GM23338 (cell line): ENCODE measurements around the gene GCC1. TPM values are rescaled to one million over a fixed set of nuclear protein-coding genes. Genes with fewer than 3 reads are reported as not detected.

Experiments
- ATAC-seq: fragments of 200-7000 bp; cut with Tn5 transposase; 3 replicates; pipeline ENCODE4 v1.9.1; 2020
- DNase-seq: peaks from one replicate; pipeline ENCODE4 v3.0.0-alpha.2; 2015; ENCODE audit warnings: low spot score
- H2AFZ ChIP-seq: fragments of 200-600 bp; sonication (generic); 2 replicates; pipeline ENCODE4 v1.8.0; 2016; ENCODE audit warnings: antibody characterized with exemption, mild to moderate bottlenecking, moderate library complexity
- H3F3A ChIP-seq: fragments of 200-600 bp; sonication (generic); replicated peaks from 2 replicates; pipeline ENCODE4 v1.8.0; 2017; ENCODE audit warnings: antibody characterized with exemption, mixed run types, low read depth
- H3K27ac ChIP-seq: fragments of 200-600 bp; sonication (generic); 2 replicates; pipeline ENCODE4 v1.6.1; 2016; ENCODE audit warnings: low read depth
- H3K27me3 ChIP-seq: fragments of 200-600 bp; sonication (generic); 2 replicates; pipeline ENCODE4 v1.8.0; 2016; ENCODE audit warnings: mild to moderate bottlenecking, mixed run types, moderate library complexity; ENCODE audit not compliant: insufficient read depth
- H3K36me3 ChIP-seq: fragments of 200-600 bp; sonication (generic); 2 replicates; pipeline ENCODE4 v1.8.0; 2016; ENCODE audit warnings: mild to moderate bottlenecking; ENCODE audit not compliant: insufficient read depth
- H3K4me1 ChIP-seq: fragments of 200-600 bp; sonication (generic); 2 replicates; pipeline ENCODE4 v1.8.0; 2016; ENCODE audit warnings: mild to moderate bottlenecking, moderate library complexity; ENCODE audit not compliant: insufficient read depth
- H3K4me2 ChIP-seq: fragments of 200-600 bp; sonication (generic); 2 replicates; pipeline ENCODE4 v1.7.1; 2017; ENCODE audit warnings: mixed run types
- H3K4me3 ChIP-seq: fragments of 200-600 bp; sonication (generic); 2 replicates; pipeline ENCODE4 v1.6.1; 2016; ENCODE audit warnings: mixed run types
- H3K79me2 ChIP-seq: fragments of 200-600 bp; sonication (generic); replicated peaks from 2 replicates; pipeline ENCODE4 v1.8.0; 2017; ENCODE audit warnings: mild to moderate bottlenecking; ENCODE audit not compliant: insufficient read depth
- H3K9me2 ChIP-seq: fragments of 200-600 bp; sonication (generic); 2 replicates; pipeline ENCODE4 v1.8.0; 2017; ENCODE audit not compliant: insufficient read depth
- H4K20me1 ChIP-seq: fragments of 200-600 bp; sonication (generic); replicated peaks from 2 replicates; pipeline ENCODE4 v1.8.0; 2017; ENCODE audit warnings: mild to moderate bottlenecking; ENCODE audit not compliant: insufficient read depth
- H3K27ac Mint-ChIP-seq: 2 replicates; pipeline ENCODE4 v1.8.0; 2020; ENCODE audit warnings: inconsistent platforms, mild to moderate bottlenecking, moderate library complexity, mixed read lengths
- H3K27me3 Mint-ChIP-seq: 3 replicates; pipeline ENCODE4 v1.8.0; 2022; ENCODE audit warnings: low read depth, mild to moderate bottlenecking, moderate library complexity, mixed read lengths, inconsistent platforms; ENCODE audit not compliant: insufficient read depth, poor library complexity
- H3K36me3 Mint-ChIP-seq: 3 replicates; pipeline ENCODE4 v1.8.0; 2021; ENCODE audit warnings: low read depth, mild to moderate bottlenecking, inconsistent platforms, moderate library complexity, mixed read lengths
- H3K4me1 Mint-ChIP-seq: 3 replicates; pipeline ENCODE4 v1.8.0; 2020; ENCODE audit warnings: mild to moderate bottlenecking, inconsistent platforms, mixed read lengths
- H3K4me3 Mint-ChIP-seq: 3 replicates; pipeline ENCODE4 v1.8.0; 2021; ENCODE audit warnings: moderate library complexity, mild to moderate bottlenecking, inconsistent platforms, mixed read lengths
- H3K9me3 Mint-ChIP-seq: 3 replicates; pipeline ENCODE4 v1.8.0; 2020; ENCODE audit warnings: moderate library complexity, mild to moderate bottlenecking, inconsistent platforms, mixed read lengths
- CREB1 ChIP-seq: fragments of 250-450 bp; sonication (Bioruptor Pico); IDR thresholded peaks from 2 replicates; pipeline ENCODE4 v1.5.0; 2020; ENCODE audit warnings: low read depth, mild to moderate bottlenecking, moderate library complexity
- EZH2 ChIP-seq: fragments of 200-600 bp; sonication (generic); IDR thresholded peaks from one replicate; pipeline ENCODE4 v1.8.0; 2017; ENCODE audit warnings: antibody characterized with exemption, mild to moderate bottlenecking, low read depth; ENCODE audit not compliant: unreplicated experiment
- EZH2phosphoT487 ChIP-seq: fragments of 200-600 bp; sonication (generic); IDR thresholded peaks from one replicate; pipeline ENCODE4 v1.8.1; 2018; ENCODE audit warnings: antibody characterized with exemption; ENCODE audit not compliant: unreplicated experiment
- JUNB ChIP-seq: IDR thresholded peaks from one replicate; pipeline ENCODE4 v1.6.1; 2016; ENCODE audit warnings: antibody characterized with exemption; ENCODE audit not compliant: unreplicated experiment
- NANOG ChIP-seq: IDR thresholded peaks from 2 replicates; pipeline ENCODE4 v1.6.1; 2016; ENCODE audit warnings: antibody characterized with exemption, borderline replicate concordance
- POLR2AphosphoS5 ChIP-seq: IDR thresholded peaks from 2 replicates; pipeline ENCODE4 v1.6.1; 2016; ENCODE audit warnings: antibody characterized with exemption, low read depth
- STAT1 ChIP-seq: IDR thresholded peaks from one replicate; pipeline ENCODE4 v1.6.1; 2016; ENCODE audit warnings: antibody characterized with exemption; ENCODE audit not compliant: unreplicated experiment
- ZNF114 ChIP-seq: fragments of 250-450 bp; sonication (Bioruptor Pico); IDR thresholded peaks from 2 replicates; pipeline ENCODE4 v1.5.0; 2020; ENCODE audit warnings: mild to moderate bottlenecking, moderate library complexity
- ZNF331 ChIP-seq: fragments of 250-450 bp; sonication (Bioruptor Pico); IDR thresholded peaks from 2 replicates; pipeline ENCODE4 v1.5.0; 2020; ENCODE audit warnings: low read depth, mild to moderate bottlenecking, moderate library complexity
- polyA plus RNA-seq: library from polyadenylated mRNA; unstranded; fragments of >200 nt; fragmentation: Nextera tagmentation; extraction: Ambion mirVana; gene quantifications from 2 replicates; pipeline ENCODE4 v1.2.1, GENCODE V29; 2016
- total RNA-seq: library from RNA; depleted of rRNA; stranded (reverse); fragments of >200 nt; shearing (Covaris generic); gene quantifications from 2 replicates; pipeline ENCODE4 v1.2.3, GENCODE V29; 2014
- TF ChIP-seq, protein P1 (sequence below): IDR thresholded peaks from 2 replicates; pipeline ENCODE4 v1.6.1; 2016; ENCODE audit warnings: antibody characterized with exemption
- TF ChIP-seq, protein P2 (sequence below): fragments of 250-450 bp; sonication (Bioruptor Pico); IDR thresholded peaks from 2 replicates; pipeline ENCODE4 v1.5.0; 2020; ENCODE audit warnings: mild to moderate bottlenecking, moderate library complexity
- TF ChIP-seq, protein P3 (sequence below), 2 experiments: fragments of 200-600 bp in 1 of 2; sonication (generic) in 1 of 2; conservative IDR thresholded peaks; 2 replicates each; pipeline versions ENCODE4 v1.5.1 to v1.6.1; 2016 to 2017; ENCODE audit warnings: antibody characterized with exemption in 2 of 2, low read depth in 2 of 2, mild to moderate bottlenecking in 2 of 2, moderate library complexity in 1 of 2
- TF ChIP-seq, protein P4 (sequence below): IDR thresholded peaks from one replicate; pipeline ENCODE4 v1.6.1; 2018; ENCODE audit warnings: antibody characterized with exemption; ENCODE audit not compliant: unreplicated experiment

GCC1 gene
- total and polyA plus RNA-seq, 2 experiments from 2014 or later = 3.2 to 17.6 TPM

DNA sequence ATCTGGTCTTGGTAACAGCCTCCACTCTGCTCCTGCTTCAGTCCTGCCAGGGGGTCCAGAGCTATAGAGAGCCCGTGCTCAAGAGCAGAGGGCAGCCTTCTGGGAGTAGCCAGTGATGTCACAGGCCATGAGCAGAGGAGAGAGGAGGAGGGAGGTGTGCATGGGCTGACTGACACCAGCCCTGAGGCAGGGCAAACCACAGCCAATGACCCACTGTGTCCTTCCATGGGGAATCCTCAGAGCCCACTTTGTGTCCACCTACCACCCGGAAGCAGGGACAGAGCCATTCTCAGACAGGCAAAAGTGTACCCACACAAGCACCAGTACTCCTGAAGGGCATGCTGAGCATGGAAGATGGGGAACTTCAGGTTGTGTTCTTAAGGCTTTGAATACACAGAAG is 32.6 kb upstream of the GCC1 start, which contains the start of gene PAX4:
TSS of gene PAX4 (minus strand) at position 101 of the 400 bp plus-strand sequence. CDS start 2,214 bp downstream, outside the sequence.
- no peak within 1 kb of the TSS for H3K27ac Mint-ChIP-seq
- ATAC-seq (no peak), DNase-seq (no peak)
- no peak within 1 kb of the TSS for H3K4me2 ChIP-seq
- no peaks in the 10 kb centered on the region for H4K20me1 ChIP-seq
- no peak for TF ChIP-seq EZH2phosphoT487
- no peak for TF ChIP-seq STAT1
- TF ChIP-seq, protein P1, sequence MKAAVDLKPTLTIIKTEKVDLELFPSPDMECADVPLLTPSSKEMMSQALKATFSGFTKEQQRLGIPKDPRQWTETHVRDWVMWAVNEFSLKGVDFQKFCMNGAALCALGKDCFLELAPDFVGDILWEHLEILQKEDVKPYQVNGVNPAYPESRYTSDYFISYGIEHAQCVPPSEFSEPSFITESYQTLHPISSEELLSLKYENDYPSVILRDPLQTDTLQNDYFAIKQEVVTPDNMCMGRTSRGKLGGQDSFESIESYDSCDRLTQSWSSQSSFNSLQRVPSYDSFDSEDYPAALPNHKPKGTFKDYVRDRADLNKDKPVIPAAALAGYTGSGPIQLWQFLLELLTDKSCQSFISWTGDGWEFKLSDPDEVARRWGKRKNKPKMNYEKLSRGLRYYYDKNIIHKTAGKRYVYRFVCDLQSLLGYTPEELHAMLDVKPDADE = no peak
- no peak for TF ChIP-seq CREB1 (CRISPR knock-in tag)
- TF ChIP-seq, protein P2, sequence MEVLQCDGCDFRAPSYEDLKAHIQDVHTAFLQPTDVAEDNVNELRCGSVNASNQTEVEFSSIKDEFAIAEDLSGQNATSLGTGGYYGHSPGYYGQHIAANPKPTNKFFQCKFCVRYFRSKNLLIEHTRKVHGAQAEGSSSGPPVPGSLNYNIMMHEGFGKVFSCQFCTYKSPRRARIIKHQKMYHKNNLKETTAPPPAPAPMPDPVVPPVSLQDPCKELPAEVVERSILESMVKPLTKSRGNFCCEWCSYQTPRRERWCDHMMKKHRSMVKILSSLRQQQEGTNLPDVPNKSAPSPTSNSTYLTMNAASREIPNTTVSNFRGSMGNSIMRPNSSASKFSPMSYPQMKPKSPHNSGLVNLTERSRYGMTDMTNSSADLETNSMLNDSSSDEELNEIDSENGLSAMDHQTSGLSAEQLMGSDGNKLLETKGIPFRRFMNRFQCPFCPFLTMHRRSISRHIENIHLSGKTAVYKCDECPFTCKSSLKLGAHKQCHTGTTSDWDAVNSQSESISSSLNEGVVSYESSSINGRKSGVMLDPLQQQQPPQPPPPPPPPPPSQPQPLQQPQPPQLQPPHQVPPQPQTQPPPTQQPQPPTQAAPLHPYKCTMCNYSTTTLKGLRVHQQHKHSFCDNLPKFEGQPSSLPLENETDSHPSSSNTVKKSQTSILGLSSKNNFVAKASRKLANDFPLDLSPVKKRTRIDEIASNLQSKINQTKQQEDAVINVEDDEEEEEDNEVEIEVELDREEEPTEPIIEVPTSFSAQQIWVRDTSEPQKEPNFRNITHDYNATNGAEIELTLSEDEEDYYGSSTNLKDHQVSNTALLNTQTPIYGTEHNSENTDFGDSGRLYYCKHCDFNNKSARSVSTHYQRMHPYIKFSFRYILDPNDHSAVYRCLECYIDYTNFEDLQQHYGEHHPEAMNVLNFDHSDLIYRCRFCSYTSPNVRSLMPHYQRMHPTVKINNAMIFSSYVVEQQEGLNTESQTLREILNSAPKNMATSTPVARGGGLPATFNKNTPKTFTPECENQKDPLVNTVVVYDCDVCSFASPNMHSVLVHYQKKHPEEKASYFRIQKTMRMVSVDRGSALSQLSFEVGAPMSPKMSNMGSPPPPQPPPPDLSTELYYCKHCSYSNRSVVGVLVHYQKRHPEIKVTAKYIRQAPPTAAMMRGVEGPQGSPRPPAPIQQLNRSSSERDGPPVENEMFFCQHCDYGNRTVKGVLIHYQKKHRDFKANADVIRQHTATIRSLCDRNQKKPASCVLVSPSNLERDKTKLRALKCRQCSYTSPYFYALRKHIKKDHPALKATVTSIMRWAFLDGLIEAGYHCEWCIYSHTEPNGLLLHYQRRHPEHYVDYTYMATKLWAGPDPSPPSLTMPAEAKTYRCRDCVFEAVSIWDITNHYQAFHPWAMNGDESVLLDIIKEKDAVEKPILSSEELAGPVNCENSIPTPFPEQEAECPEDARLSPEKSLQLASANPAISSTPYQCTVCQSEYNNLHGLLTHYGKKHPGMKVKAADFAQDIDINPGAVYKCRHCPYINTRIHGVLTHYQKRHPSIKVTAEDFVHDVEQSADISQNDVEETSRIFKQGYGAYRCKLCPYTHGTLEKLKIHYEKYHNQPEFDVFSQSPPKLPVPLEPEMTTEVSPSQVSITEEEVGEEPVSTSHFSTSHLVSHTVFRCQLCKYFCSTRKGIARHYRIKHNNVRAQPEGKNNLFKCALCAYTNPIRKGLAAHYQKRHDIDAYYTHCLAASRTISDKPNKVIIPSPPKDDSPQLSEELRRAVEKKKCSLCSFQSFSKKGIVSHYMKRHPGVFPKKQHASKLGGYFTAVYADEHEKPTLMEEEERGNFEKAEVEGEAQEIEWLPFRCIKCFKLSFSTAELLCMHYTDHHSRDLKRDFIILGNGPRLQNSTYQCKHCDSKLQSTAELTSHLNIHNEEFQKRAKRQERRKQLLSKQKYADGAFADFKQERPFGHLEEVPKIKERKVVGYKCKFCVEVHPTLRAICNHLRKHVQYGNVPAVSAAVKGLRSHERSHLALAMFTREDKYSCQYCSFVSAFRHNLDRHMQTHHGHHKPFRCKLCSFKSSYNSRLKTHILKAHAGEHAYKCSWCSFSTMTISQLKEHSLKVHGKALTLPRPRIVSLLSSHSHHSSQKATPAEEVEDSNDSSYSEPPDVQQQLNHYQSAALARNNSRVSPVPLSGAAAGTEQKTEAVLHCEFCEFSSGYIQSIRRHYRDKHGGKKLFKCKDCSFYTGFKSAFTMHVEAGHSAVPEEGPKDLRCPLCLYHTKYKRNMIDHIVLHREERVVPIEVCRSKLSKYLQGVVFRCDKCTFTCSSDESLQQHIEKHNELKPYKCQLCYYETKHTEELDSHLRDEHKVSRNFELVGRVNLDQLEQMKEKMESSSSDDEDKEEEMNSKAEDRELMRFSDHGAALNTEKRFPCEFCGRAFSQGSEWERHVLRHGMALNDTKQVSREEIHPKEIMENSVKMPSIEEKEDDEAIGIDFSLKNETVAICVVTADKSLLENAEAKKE (CRISPR knock-in tag) = no peak
- TF ChIP-seq ZNF331 (CRISPR knock-in tag) = no peak
- no peak for TF ChIP-seq JUNB
- TF ChIP-seq NANOG = no peak
- TF ChIP-seq, protein P3, sequence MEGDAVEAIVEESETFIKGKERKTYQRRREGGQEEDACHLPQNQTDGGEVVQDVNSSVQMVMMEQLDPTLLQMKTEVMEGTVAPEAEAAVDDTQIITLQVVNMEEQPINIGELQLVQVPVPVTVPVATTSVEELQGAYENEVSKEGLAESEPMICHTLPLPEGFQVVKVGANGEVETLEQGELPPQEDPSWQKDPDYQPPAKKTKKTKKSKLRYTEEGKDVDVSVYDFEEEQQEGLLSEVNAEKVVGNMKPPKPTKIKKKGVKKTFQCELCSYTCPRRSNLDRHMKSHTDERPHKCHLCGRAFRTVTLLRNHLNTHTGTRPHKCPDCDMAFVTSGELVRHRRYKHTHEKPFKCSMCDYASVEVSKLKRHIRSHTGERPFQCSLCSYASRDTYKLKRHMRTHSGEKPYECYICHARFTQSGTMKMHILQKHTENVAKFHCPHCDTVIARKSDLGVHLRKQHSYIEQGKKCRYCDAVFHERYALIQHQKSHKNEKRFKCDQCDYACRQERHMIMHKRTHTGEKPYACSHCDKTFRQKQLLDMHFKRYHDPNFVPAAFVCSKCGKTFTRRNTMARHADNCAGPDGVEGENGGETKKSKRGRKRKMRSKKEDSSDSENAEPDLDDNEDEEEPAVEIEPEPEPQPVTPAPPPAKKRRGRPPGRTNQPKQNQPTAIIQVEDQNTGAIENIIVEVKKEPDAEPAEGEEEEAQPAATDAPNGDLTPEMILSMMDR (conservative IDR thresholded peaks at IDR 0.05; ENCODE audit: low read depth in 2 of 2) = no peak
- TF ChIP-seq POLR2AphosphoS5 = no peak
- TF ChIP-seq, protein P4, sequence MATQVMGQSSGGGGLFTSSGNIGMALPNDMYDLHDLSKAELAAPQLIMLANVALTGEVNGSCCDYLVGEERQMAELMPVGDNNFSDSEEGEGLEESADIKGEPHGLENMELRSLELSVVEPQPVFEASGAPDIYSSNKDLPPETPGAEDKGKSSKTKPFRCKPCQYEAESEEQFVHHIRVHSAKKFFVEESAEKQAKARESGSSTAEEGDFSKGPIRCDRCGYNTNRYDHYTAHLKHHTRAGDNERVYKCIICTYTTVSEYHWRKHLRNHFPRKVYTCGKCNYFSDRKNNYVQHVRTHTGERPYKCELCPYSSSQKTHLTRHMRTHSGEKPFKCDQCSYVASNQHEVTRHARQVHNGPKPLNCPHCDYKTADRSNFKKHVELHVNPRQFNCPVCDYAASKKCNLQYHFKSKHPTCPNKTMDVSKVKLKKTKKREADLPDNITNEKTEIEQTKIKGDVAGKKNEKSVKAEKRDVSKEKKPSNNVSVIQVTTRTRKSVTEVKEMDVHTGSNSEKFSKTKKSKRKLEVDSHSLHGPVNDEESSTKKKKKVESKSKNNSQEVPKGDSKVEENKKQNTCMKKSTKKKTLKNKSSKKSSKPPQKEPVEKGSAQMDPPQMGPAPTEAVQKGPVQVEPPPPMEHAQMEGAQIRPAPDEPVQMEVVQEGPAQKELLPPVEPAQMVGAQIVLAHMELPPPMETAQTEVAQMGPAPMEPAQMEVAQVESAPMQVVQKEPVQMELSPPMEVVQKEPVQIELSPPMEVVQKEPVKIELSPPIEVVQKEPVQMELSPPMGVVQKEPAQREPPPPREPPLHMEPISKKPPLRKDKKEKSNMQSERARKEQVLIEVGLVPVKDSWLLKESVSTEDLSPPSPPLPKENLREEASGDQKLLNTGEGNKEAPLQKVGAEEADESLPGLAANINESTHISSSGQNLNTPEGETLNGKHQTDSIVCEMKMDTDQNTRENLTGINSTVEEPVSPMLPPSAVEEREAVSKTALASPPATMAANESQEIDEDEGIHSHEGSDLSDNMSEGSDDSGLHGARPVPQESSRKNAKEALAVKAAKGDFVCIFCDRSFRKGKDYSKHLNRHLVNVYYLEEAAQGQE = no peak
- TF ChIP-seq ZNF114 (CRISPR knock-in tag) = no peak
- TF ChIP-seq EZH2 = no peak
- no peak within 1 kb of the TSS for H2AFZ ChIP-seq
- no peaks in the 10 kb centered on the region for H3K9me3 Mint-ChIP-seq
- H3K27me3 Mint-ChIP-seq = peaks cover 43% of the 10 kb centered on the region
- peaks cover 17% of the 10 kb centered on the region for H3K4me1 Mint-ChIP-seq
- H3K4me1 ChIP-seq = no peaks in the 10 kb centered on the region; the same call in 1 of the 2 replicates
- H3K4me3 ChIP-seq = no peak within 1 kb of the TSS
- peaks cover 65% of the 10 kb centered on the region for H3K27me3 ChIP-seq
- H3K36me3 ChIP-seq = no peaks in the 10 kb centered on the region
- H3K4me3 Mint-ChIP-seq = no peak within 1 kb of the TSS; the same call in 2 of the 3 replicates
- H3F3A ChIP-seq = no peaks in the 10 kb centered on the region
- H3K36me3 Mint-ChIP-seq = no peaks in the 10 kb centered on the region
- no peaks in the 10 kb centered on the region for H3K79me2 ChIP-seq
- 0 out of 2 replicates have a peak, but pooled peaks cover 4% of the 10 kb centered on the region for H3K9me2 ChIP-seq
- no peak within 1 kb of the TSS for H3K27ac ChIP-seq
